Glutamatergic neuron (in vitro differentiated cells): ENCODE results near the gene CORO7. TPM values are rescaled to one million over a fixed set of nuclear protein-coding genes. Genes with fewer than 3 reads are reported as not detected.

Experiments
- DNase-seq: peaks from one replicate; pipeline ENCODE4 v3.0.0; 2022
- H3K27ac Mint-ChIP-seq: one replicate; pipeline ENCODE4 v1.8.0; 2020; ENCODE audit warnings: mild to moderate bottlenecking, mixed read lengths, inconsistent platforms; ENCODE audit not compliant: unreplicated experiment
- H3K27me3 Mint-ChIP-seq: one replicate; pipeline ENCODE4 v1.8.0; 2020; ENCODE audit warnings: mild to moderate bottlenecking, moderate library complexity, mixed read lengths, inconsistent platforms; ENCODE audit not compliant: unreplicated experiment
- H3K36me3 Mint-ChIP-seq: one replicate; pipeline ENCODE4 v1.8.0; 2020; ENCODE audit warnings: mild to moderate bottlenecking, mixed read lengths, inconsistent platforms; ENCODE audit not compliant: unreplicated experiment
- H3K4me1 Mint-ChIP-seq: one replicate; pipeline ENCODE4 v1.8.0; 2020; ENCODE audit warnings: mild to moderate bottlenecking, low read depth, mixed read lengths, inconsistent platforms; ENCODE audit not compliant: unreplicated experiment
- H3K4me3 Mint-ChIP-seq: one replicate; pipeline ENCODE4 v1.8.0; 2020; ENCODE audit warnings: mild to moderate bottlenecking, mixed read lengths, inconsistent platforms; ENCODE audit not compliant: unreplicated experiment
- H3K9me3 Mint-ChIP-seq: one replicate; pipeline ENCODE4 v1.8.0; 2020; ENCODE audit warnings: mild to moderate bottlenecking, moderate library complexity, mixed read lengths, inconsistent platforms; ENCODE audit not compliant: unreplicated experiment
- CTCF ChIP-seq: fragments of 200-600 bp; sonication (generic); IDR thresholded peaks from one replicate; pipeline ENCODE4 v1.5.0; 2021; ENCODE audit not compliant: partially characterized antibody, unreplicated experiment
- total RNA-seq: library from RNA; stranded (reverse); fragmentation: NEBNext Ultra II Directional; extraction: Animal tissue kit (Norgen Biotek cat#: 25700); gene quantifications from one replicate; pipeline ENCODE4 v1.2.1, GENCODE V29; 2021; ENCODE audit not compliant: unreplicated experiment

Gene CORO7
- total RNA-seq, 1 donor from 2014 or later, result 200 TPM

- Mint-ChIP-seq H3K27me3 (peaks cover 7% of the 10 kb centered on the region), H3K36me3 (no peaks in the 10 kb centered on the region), H3K4me3 (peak within 1 kb of the TSS; percentile 86), H3K9me3 (no peaks in the 10 kb centered on the region), H3K27ac (peak within 1 kb of the TSS; percentile 68), H3K4me1 (peaks cover 6% of the 10 kb centered on the region)
- TF ChIP-seq CTCF, result no peak
- DNase-seq, result peak; percentile 82
Measured at GRCh38 chr16:4371357-4372000, 44.9 kb downstream of the CORO7 start, which contains the start of gene VASN. VASN (plus strand) TSS chr16:4371848; CDS start chr16:4380878, 9,030 bp downstream.

- no peak for DNase-seq
- H3K9me3 Mint-ChIP-seq, result no peaks in the 10 kb centered on the region
- H3K27me3 Mint-ChIP-seq, result peaks cover 6% of the 10 kb centered on the region
- H3K36me3 Mint-ChIP-seq, result no peaks in the 10 kb centered on the region
- no peak for TF ChIP-seq CTCF
- peaks cover 6% of the 10 kb centered on the region for H3K4me1 Mint-ChIP-seq
- no peak overlapping the region for H3K27ac Mint-ChIP-seq
- no peak overlapping the region for H3K4me3 Mint-ChIP-seq
Measured at GRCh38 chr16:4370570-4371356, 45.6 kb downstream of the CORO7 start.

- no peak for DNase-seq
- no peak overlapping the region for H3K4me3 Mint-ChIP-seq
- no peak for TF ChIP-seq CTCF
- peaks cover 1% of the 10 kb centered on the region for H3K27me3 Mint-ChIP-seq
- H3K4me1 Mint-ChIP-seq, result peaks cover 3% of the 10 kb centered on the region
- H3K9me3 Mint-ChIP-seq, result no peaks in the 10 kb centered on the region
- no peak overlapping the region for H3K27ac Mint-ChIP-seq
- H3K36me3 Mint-ChIP-seq, result no peaks in the 10 kb centered on the region
Measured at GRCh38 chr16:4370151-4370550, 46.2 kb downstream of the CORO7 start.

- H3K36me3 Mint-ChIP-seq, result no peaks in the 10 kb centered on the region
- peaks cover 1% of the 10 kb centered on the region for H3K27me3 Mint-ChIP-seq
- H3K9me3 Mint-ChIP-seq, result no peaks in the 10 kb centered on the region
- no peak for DNase-seq
- peaks cover 3% of the 10 kb centered on the region for H3K4me1 Mint-ChIP-seq
- no peak overlapping the region for H3K27ac Mint-ChIP-seq
- no peak overlapping the region for H3K4me3 Mint-ChIP-seq
- no peak for TF ChIP-seq CTCF
Measured at GRCh38 chr16:4369007-4369733, 47.2 kb downstream of the CORO7 start.
